HG03139 (cell line): ENCODE measurements around the gene AHCY.
A peak's percentile ranks its signal among the peaks of the same experiment; 100 is the strongest.
"Not testable (repeated sequence)": the region's sequence is repeated elsewhere in the genome, so short reads cannot be mapped to it uniquely, and the experiment has no call there.

Experiments used
- ATAC-seq: cut with Tn5 transposase; IDR thresholded peaks from one replicate; pipeline ENCODE4 v1.9.1; 2021; ENCODE audit not compliant: unreplicated experiment

AHCY gene

DNA sequence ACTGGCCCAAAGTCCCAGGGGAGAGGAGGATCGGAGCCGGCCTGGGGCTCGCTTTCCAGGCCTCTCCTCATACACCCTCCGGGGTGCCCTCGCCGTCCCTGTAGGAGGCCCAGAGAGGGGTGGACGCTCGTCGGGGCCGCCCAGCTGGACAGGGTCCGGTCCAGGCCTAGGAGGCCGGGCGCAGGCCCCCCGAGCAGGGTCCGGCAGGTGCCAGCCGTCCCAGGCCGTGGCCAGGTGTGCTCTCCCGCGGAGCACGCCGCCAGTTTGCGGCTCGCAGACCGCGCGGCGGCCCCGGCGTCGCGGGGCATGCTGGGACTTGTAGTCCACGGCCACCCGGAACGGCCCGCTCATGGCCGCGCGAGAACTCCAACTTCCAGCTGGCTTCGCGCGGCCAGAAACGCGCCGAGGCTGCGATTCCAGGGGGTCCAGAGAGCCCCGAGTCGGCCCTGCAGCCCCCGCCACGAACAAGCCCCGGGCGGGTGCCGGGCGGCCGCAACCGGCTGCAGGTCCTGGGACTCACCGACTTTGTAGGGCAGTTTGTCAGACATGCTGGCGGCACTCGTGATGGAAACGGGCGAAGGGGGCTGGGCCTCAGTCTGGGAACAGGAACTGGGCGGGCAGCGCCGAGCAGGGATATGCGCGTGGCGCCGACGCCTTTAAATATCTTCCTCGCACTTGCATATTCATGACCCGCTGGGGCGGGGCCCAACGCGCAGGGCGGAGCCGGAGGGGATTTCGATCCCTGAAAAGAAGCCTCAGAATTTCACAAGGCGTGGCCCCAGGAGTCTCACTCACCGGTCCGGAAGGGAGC lies at the start of gene AHCY:
Gene AHCY (minus strand): TSS at position 633 of the 811 bp plus-strand sequence. CDS start 85 bp downstream, at position 548.
- peak; percentile 78 for ATAC-seq

DNA sequence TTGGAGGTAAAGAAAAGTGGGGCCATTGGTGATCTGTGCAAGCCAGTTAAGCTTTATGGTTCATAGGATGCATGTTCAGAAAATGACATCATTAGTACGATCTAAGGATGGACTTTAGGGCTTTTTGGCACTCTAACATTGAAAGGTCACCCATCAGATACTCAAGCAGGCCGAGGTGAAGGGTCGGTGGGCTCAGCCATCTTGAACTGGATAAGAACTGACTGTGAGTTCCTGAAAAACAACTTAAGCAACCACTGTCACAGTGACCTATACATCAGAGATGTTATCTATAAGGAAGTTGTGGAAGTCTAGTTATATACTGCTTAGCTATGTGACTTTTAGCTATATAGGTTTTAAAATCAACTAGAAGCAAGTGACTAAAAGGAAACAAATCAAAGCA lies 46.9 kb upstream of the AHCY start:
- ATAC-seq = no peak

DNA sequence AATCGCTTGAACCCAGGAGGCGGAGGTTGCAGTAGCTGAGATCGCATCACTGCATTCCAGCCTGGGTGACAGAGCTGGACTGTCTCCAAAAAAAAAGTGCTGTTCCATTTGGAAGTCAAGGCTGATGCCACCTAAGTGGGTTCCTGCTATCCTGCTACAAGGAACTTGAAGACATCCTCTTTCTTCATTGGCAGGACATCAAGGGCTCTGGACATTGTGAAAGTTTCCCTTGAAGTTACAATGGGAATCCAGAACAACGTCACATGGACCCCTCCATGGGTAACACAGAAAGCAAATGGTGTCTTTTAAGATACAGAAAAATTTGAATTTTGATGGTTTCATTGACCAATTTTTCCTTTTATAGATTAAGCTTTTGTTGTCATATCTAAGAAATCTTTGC lies 44.4 kb upstream of the AHCY start:
- no peak for ATAC-seq

DNA sequence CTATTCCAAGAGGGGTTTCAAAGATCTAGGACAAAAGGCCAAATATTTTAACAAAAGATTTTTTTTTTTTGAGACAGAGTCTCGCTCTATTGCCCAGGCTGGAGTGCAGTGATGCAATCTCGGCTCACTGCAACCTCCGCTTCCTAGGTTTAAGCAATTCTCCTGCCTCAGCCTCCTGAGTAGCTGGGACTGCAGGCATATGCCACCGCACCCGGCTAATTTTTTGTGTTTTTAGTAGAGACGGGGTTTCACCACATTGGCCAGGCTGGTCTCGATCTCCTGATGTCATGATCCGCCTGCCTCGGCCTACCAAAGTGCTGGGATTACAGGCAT lies 43.3 kb upstream of the AHCY start:
- not testable (repeated sequence) for ATAC-seq

DNA sequence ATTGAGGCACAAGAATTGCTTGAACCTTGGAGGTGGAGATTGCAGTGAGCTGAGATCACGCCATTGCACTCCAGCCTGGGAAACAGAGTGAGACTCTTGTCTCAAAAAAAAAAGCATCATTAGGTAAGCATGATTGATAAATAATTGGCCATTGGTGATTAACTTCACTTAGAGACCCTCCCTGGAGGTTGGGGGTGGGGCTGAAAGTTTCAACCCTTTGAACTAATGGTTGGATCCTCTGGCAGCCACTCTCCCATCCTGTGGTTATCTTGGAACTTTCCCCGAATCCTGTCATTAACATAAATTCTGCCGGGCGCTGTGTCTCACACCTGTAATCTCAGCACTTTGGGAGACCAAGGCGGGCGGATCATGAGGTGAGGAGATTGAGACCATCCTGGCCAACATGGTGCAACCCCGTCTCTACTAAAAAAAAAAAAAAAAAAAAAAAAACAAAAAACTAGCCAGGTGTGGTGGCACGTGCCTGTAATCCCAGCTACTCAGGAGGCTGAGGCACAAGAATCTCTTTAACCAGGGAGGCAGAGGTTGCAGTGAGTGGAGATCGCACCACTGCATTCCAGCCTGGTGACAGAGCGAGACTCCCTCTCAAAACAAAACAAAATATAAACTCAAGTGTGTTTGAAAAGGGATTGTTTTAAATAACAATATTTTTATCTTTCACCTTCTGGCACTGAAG lies 42.8 kb upstream of the AHCY start:
- ATAC-seq = not testable (repeated sequence)

DNA sequence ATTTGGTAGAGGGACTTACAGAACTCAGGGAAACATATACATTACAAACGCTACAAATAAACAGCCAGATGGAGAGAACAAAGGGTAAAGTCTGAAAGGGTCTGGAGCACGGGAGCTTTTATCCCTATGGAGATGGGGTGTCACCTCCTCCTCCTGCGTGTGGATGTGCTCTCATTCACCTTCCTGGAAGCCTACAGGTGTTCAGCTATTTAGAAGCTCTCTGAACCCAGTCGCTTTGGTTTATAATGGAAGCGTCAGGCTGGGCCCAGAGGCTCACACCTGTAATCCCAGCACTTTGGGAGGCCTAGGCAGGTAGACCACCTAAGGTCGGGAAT lies 42.2 kb upstream of the AHCY start:
- no peak for ATAC-seq

DNA sequence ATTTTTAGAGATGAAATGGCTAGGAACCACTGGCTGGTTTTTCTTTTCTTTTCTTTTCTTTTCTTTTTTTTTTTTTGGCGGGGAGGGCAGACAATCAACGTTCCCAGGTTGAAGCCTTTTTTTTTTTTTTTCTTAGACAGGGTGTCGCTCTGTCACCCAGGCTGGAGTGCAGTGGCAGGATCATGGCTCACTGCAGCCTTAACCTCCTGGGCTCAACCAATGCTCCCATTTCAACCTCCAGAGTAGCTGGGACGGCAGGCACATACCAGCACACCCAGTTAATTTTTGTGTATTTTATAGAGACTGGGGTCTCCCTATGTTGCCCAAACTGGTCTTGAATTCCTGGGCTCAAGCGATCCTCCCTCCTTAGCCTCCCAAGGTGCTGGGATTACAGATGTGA lies 41.1 kb upstream of the AHCY start:
- ATAC-seq = no peak

DNA sequence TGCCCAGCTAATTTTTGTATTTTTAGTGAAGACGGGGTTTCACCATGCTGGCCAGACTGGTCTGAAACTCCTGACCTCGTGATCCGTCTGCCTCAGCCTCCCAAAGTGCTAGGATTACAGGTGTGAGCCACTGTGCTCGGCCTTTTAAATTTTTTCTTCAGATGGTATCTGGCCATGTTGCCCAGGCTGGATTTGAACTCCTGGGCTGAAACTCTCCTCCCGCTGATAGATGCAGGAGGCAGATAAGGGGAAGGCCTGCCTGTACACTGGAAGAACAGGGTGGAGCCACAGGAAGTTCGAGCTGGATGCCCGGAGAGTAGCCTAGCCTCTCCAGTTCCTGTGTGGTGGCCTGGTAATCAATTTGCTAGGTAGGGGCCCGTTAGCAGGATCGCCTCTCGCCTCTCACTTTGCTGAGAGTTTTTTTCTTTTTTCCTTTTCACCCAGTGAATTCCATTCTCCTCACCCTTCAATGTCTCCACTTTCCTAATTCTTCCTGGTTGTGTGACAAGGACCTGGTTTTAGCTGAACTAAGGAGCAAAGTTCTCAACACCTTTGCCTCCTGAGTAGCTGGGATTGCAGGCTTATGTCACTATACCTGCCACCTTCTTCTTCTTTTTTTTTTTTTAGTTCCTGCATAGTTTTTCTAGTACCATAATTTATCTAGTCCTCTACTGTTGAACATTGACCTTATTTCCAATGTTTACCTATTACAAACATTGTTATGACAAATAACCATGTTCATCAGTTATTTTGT lies 40.5 kb upstream of the AHCY start:
- ATAC-seq = no peak

DNA sequence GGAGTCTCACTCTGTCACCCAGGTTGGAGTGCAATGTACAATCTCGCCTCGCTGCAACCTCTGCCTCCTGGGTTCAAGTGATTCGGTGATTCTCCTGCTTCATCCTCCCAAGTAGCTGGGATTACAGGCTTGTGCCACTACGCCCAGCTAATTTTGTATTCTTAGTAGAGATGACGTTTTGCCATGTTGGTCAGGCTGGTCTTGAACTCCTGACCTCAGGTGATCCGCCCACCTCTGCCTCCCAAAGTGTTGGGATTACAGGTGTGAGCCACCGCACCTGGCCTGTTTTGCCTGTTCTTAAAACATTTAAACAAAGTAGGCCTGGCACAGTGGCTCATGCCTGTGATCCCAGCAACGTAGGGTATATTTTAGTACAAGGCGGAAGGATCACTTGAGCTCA lies 38.0 kb upstream of the AHCY start:
- ATAC-seq = not testable (repeated sequence)

DNA sequence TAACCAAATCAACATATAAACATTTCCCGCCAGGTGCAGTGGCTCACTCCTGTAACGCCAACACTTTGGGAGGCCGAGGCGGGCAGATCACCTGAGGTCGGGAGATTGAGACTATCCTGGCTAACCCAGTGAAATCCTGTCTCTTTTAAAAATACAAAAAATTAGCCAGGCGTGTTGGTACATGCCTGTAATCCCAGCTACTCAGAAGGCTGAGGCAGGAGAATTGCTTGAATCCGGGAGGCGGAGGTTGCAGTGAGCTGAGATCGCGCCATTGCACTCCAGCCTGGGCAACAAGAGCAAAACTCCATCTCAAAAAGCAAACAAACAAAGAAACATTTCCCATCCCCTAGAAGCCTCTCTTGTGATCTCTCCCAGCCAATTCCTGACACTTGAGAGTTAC lies 37.6 kb upstream of the AHCY start:
- ATAC-seq = not testable (repeated sequence)

DNA sequence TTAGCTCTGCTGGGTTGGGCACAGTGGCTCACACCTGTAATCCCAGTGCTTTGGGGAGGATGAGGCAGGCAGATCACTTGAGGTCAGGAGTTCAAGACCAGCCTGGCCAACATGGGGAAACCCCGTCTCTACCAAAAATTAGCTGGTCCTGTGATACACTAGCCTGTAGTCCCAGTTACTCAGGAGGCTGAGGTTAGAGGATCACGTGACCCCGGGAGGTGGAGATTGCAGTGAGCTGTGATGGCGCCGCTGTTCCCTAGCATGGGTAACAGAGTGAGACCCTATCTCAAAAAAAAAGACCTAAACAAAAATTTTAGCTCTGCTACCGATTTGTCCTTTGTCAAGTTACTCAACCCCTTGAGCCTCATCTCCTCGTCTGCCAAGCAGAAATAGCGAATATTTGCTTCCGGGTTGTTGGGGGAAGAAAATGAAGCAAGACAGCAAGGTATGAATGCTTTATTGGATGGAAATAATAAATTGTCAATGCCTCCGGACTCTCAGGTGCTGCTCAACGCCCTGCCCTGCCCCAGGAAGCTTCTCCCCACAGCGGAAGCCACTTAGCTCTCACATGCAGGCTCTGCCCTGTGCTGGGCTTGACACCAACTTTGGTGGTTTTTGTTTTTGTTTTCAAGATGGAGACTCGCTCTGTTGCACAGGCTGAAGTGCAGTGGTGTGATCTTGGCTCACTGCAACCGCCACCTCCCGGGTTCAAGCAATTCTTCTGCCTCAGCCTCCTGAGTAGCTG lies 35.0 kb upstream of the AHCY start:
- ATAC-seq = no peak

DNA sequence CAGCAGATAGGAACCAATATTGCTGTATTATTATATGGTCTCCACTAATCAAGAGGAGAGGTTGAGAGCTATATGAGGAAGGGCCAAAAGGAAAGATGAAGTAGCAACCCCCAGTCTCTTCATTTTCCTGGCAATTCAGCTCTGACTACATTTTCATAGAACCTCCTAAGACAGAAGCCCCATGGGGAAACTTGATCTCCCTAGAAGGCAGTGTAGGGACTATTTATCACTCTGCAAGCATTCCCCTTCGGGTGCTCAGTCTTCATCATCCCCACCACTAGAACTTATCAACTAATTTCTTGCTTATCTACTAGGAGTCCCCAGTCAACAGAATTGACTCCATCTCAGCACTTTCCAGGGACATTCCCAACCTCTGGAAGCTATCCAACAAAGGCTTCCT lies 34.4 kb upstream of the AHCY start:
- ATAC-seq = no peak

DNA sequence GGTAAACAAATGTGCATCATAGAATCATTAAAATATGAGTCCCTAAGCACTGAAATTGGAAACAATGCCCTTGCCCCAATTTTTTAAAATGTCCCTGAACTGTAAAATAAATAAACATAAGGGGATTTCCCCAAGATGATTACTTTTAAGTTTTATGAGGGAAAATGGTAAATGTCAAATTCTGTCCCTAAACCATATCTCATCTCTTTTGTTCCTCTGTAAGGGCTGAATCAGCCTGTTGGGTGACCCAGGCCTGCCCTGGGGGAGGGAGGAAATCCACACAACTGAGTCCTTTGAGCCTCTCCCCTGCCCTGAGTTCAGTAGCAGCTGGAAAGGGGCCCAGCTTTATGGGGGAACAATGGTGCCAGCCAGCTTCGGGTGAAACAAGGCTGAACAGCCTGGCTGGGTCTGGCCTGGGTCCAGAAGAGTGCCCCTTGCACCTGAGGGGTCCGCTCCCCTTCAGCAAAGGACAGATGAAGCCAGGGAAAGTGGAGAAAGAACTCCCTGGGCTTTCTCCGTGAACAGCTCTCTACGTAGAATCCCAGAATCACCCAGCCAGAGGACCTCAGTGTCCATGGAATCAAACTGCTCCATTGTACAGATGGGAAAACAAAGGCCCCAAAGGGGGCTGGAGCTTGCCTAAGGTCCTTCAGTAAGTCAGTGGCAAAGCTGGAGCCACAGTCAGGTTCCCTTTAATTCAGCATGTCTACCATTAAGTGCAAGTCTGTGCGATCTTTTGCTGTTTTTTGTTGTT lies 31.7 kb upstream of the AHCY start:
- no peak for ATAC-seq

DNA sequence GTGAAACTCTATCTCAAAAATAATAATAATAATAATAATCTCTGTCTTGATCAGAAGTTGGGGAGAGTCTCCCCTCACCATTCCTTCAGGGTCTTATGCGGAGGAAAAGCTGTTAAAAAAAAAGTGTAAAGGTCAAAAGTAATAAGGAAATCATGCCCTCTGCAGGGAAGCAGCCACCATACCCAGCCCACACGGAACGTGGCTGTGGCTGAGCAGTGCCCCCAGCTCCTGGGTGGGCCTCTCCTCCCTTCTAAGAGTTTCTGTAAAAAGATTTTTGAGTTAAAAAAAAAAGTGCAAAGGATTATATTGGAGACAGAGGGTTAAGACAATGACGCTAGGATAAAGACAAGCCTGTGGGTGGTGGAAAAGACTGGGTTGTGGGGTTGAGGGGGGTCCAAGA lies 30.6 kb upstream of the AHCY start:
- no peak for ATAC-seq

DNA sequence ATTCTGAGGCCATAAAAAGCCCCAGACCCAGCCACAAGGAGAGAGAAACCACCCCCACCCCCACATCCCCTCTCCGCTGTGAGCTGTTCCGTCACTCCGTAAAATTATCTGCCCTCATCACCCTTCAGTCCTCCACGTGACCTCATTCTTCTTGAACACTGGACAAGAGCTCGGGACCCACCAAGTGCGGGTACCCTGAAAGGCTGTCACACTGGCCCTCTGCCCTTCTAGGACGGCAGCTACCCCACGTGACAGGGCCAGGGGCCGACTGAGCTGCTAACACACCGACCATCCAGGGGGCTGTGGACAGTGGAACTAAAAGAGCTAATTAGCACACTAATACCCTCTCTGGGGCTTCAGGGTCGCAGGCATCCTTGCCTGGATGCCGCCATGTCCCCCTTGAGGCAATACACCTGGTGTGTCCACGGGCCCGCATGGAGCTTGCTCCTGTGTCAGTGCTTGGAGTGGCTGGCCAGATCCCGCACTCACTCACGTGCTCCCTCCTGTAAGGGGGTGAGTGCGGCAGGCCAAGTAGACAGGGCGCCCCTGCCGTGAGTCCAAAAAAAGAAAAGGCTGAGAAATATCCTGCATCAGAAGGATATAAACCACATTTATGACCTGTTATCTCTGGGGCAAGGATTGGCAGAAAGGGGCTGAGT lies 29.2 kb upstream of the AHCY start:
- ATAC-seq = no peak

DNA sequence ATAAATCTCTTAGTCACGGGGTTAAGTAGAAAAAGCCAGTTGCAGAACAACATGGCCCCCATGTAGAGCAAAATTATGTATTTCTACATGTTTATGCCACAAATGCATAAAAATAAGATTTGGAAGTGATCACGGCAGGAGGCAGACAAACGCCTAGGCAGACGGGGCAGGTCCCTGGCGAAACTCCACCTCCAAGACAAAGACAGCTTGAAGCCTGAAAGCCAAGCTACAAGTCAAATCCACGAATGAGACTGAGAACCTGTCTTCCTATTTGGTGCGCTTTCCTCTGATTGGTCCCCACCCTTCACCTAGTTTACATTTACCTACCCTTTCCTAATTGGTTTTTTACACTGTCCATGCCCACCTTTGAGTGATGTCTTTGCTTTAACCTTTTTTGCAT lies 28.7 kb upstream of the AHCY start:
- ATAC-seq = no peak

DNA sequence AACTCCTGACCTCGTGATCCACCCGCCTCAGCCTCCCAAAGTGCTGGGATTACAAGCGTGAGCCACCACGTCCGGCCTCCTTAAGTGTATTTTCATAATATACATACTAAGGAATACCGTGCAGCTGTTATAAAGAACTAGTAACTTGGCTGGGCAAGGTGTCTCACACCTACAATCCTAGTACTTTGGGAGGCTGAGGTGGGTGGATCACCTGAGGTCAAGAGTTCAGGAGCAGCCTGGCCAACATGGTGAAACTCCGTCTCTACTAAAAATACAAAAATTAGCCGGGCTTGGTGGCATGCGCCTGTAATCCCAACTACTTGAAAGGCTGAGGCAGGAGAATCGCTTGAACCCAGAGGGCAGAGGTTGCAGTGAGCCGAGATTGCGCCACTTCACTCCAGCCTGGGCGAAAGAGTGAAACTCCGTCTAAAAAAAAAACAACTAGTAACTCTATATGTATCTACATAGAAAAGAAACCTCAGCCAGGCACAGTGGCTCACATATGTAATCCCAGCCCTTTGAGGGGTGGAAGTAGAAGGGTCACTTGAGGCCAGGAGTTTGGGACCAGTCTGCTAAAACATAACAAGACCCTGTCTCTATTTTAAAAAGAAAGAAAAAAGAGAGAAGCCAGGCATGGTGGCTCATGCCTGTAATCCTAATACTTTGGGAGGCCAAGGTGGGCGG lies 27.8 kb upstream of the AHCY start:
- ATAC-seq = not testable (repeated sequence)

DNA sequence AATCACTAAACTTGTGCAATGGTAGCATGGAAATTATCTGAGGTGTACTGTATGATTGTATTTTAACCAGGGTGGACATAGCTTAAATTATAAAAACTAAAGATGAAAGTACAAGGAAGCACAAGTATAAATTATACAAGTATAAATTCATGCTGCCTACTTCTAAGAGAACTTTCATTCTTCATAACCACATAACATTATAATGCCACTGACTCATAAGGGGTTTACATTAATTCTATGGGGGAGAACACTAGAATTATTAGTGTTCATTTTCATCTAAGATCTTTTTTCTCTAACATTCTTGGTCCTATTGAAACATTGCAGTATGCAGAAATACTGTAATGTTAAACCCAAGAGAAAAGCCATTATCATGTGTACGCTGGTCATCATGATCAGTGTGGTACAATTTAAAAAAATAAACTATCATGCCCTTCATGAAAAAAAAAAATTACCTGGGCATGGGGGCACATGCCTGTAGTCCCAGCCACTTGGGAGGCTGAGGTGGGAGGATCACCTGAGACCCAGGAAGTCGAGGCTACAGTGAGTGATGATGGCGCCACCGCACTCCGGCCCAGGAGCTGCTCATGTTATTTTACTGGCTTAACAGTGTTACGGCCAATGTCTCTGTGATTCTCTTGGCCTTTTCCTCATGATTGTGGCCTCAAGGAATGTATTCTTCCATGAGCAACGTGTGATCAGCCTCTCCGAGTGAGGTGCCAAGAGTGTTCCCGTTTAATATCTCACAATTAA lies 25.9 kb upstream of the AHCY start:
- no peak for ATAC-seq

DNA sequence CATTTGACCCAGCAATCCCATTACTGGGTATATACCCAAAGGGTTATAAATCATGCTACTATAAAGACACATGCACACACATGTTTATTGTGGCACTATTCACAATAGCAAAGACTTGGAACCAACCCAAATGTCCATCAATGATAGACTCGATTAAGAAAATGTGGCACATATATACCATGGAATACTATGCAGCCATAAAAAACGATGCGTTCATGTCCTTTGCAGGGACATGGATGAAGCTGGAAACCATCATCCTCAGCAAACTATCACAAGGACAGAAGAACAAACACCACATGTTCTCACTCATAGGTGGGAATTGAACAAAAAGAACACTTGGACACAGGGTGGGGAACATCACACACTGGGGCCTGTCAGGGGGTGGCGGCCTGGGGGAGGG lies 25.1 kb upstream of the AHCY start:
- ATAC-seq = not testable (repeated sequence)
